SU-DHL-6 (cell line): ENCODE data around the gene TAMM41.

Experiments
- H2AFZ ChIP-seq: fragments of 200-600 bp; sonication (generic); 2 replicates; pipeline ENCODE4 v1.6.1; 2014; ENCODE audit warnings: low read depth, mild to moderate bottlenecking, moderate library complexity, mixed read lengths, antibody characterized with exemption, low read length; ENCODE audit not compliant: severe bottlenecking
- H3F3A ChIP-seq: fragments of 200-600 bp; shearing (Covaris generic); 2 replicates; pipeline ENCODE4 v1.6.0; 2016; ENCODE audit warnings: antibody characterized with exemption, mild to moderate bottlenecking; ENCODE audit not compliant: insufficient read depth
- H3K27ac ChIP-seq: fragments of 200-600 bp; sonication (generic); 2 replicates; pipeline ENCODE4 v1.5.1; 2016; ENCODE audit warnings: low read depth, mild to moderate bottlenecking, low read length, moderate library complexity, mixed read lengths
- H3K27me3 ChIP-seq: fragments of 200-600 bp; sonication (generic), shearing (Covaris generic); 2 replicates; pipeline ENCODE4 v1.6.0; 2014; ENCODE audit warnings: mild to moderate bottlenecking, low read length
- H3K36me3 ChIP-seq: fragments of 200-600 bp; sonication (generic); 2 replicates; pipeline ENCODE4 v1.6.1; 2014; ENCODE audit warnings: mild to moderate bottlenecking, low read length, mixed read lengths
- H3K4me2 ChIP-seq: fragments of 300-600, 200-600 bp; shearing (Covaris generic), sonication (generic); 2 replicates; pipeline ENCODE4 v1.6.0; 2014; ENCODE audit warnings: low read length, low read depth, mild to moderate bottlenecking; ENCODE audit not compliant: poor library complexity, severe bottlenecking
- H3K4me3 ChIP-seq: fragments of 200-600 bp; sonication (generic); 2 replicates; pipeline ENCODE4 v1.5.1; 2014; ENCODE audit warnings: antibody characterized with exemption, low read length, mild to moderate bottlenecking, mixed read lengths; ENCODE audit not compliant: insufficient read depth, poor library complexity, severe bottlenecking
- H3K79me2 ChIP-seq: fragments of 200-600 bp; sonication (generic); 2 replicates; pipeline ENCODE4 v1.6.1; 2014; ENCODE audit warnings: mild to moderate bottlenecking, low read length, moderate library complexity; ENCODE audit not compliant: insufficient read depth
- H3K9ac ChIP-seq: fragments of 200-600 bp; sonication (generic); 2 replicates; pipeline ENCODE4 v1.7.0; 2014; ENCODE audit warnings: mild to moderate bottlenecking, low read length
- H3K9me2 ChIP-seq: fragments of 200-600 bp; sonication (generic); replicated peaks from 2 replicates; pipeline ENCODE4 v1.6.1; 2014; ENCODE audit warnings: low read length; ENCODE audit not compliant: insufficient read depth
- H3K9me3 ChIP-seq: fragments of 200-600 bp; sonication (generic); 2 replicates; pipeline ENCODE4 v1.6.1; 2014; ENCODE audit warnings: low read length, mixed read lengths; ENCODE audit not compliant: insufficient read depth
- H4K20me1 ChIP-seq: fragments of 200-600 bp; sonication (generic); 2 replicates; pipeline ENCODE4 v1.6.1; 2014; ENCODE audit warnings: low read depth, mild to moderate bottlenecking, antibody characterized with exemption, low read length, moderate library complexity, mixed read lengths
- CTCF ChIP-seq: fragments of 200-600 bp; sonication (generic); IDR thresholded peaks from one replicate; pipeline ENCODE4 v1.5.1; 2017; ENCODE audit warnings: antibody characterized with exemption, mild to moderate bottlenecking, low read length, moderate library complexity; ENCODE audit not compliant: insufficient read depth, poor library complexity, severe bottlenecking
- EZH2phosphoT487 ChIP-seq: fragments of 200-600 bp; sonication (generic), shearing (Covaris generic); conservative IDR thresholded peaks from 2 replicates; pipeline ENCODE4 v1.6.1; 2018; ENCODE audit warnings: mild to moderate bottlenecking, antibody characterized with exemption, low read length, moderate library complexity, mixed read lengths

TAMM41 gene

GRCh38 chr3:11825301-11825700 lies 21.4 kb downstream of the TAMM41 start:
- no peak overlapping the region for H2AFZ ChIP-seq
- no peak overlapping the region for H3K9ac ChIP-seq
- no peak overlapping the region for H3K27ac ChIP-seq
- H3K4me3 ChIP-seq: no peak overlapping the region
- H4K20me1 ChIP-seq: no peaks in the 10 kb centered on the region
- TF ChIP-seq EZH2phosphoT487 (no peak), CTCF (no peak)
- no peaks in the 10 kb centered on the region for H3K9me3 ChIP-seq
- no peaks in the 10 kb centered on the region for H3K9me2 ChIP-seq
- no peak overlapping the region for H3K4me2 ChIP-seq
- no peaks in the 10 kb centered on the region for H3F3A ChIP-seq
- no peaks in the 10 kb centered on the region for H3K27me3 ChIP-seq
- peaks cover 17% of the 10 kb centered on the region; the same call in 1 of the 2 replicates for H3K36me3 ChIP-seq
- H3K79me2 ChIP-seq: no peaks in the 10 kb centered on the region

GRCh38 chr3:11820531-11821041 lies 26.1 kb downstream of the TAMM41 start:
- Histone ChIP-seq H3K9ac (no peak overlapping the region), H3F3A (no peaks in the 10 kb centered on the region), H3K9me2 (no peaks in the 10 kb centered on the region), H3K4me2 (no peak overlapping the region), H3K4me3 (no peak overlapping the region), H4K20me1 (no peaks in the 10 kb centered on the region), H3K27me3 (no peaks in the 10 kb centered on the region), H3K79me2 (no peaks in the 10 kb centered on the region), H3K27ac (no peak overlapping the region), H3K36me3 (peaks cover 6% of the 10 kb centered on the region), H2AFZ (no peak overlapping the region), H3K9me3 (no peaks in the 10 kb centered on the region)
- TF ChIP-seq EZH2phosphoT487 (no peak), CTCF (no peak)

GRCh38 chr3:11819146-11819689 lies 27.5 kb downstream of the TAMM41 start:
- H3K27ac ChIP-seq: no peak overlapping the region
- H3K9ac ChIP-seq: no peak overlapping the region
- H3K4me3 ChIP-seq: no peak overlapping the region
- H2AFZ ChIP-seq: no peak overlapping the region
- no peak overlapping the region for H3K4me2 ChIP-seq
- no peaks in the 10 kb centered on the region for H3K9me2 ChIP-seq
- no peaks in the 10 kb centered on the region for H3F3A ChIP-seq
- TF ChIP-seq EZH2phosphoT487: no peak
- TF ChIP-seq CTCF: no peak
- no peaks in the 10 kb centered on the region for H3K9me3 ChIP-seq
- no peaks in the 10 kb centered on the region for H3K79me2 ChIP-seq
- H3K36me3 ChIP-seq: peaks cover 9% of the 10 kb centered on the region
- H3K27me3 ChIP-seq: no peaks in the 10 kb centered on the region
- no peaks in the 10 kb centered on the region for H4K20me1 ChIP-seq
